ENCODE data around the gene SORBS1. TPM values are rescaled to one million over a fixed set of nuclear protein-coding genes. Genes with fewer than 3 reads are reported as not detected.
A peak's percentile ranks its signal among the peaks of the same experiment; 100 is the strongest.

Gene SORBS1
- total RNA-seq, 1 donor from 2014 or later, result 30.7 TPM

DNA sequence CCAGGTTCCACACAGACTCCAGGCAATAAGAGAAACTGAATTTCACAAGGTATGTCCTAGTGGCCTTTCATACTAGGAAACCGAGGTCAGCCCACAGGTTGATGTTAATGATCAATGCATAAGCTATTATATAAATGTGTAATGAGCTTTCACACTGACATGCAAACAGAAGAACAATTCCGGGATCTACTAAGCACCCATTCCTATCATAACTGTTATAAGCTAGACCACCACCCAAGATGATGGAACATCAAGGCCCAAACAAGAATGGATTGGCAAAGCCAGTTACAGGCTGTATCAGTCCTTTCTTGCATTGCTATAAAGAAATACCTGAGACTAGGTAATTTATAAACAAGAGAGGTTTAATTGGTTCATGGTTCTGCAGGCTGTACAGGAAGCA is 15.2 kb downstream of the SORBS1 start:
- H3K4me3 Mint-ChIP-seq (ENCODE audit: low read depth), result no peak overlapping the region
- H3K27me3 Mint-ChIP-seq, result no peaks in the 10 kb centered on the region
- TF ChIP-seq, protein P1, sequence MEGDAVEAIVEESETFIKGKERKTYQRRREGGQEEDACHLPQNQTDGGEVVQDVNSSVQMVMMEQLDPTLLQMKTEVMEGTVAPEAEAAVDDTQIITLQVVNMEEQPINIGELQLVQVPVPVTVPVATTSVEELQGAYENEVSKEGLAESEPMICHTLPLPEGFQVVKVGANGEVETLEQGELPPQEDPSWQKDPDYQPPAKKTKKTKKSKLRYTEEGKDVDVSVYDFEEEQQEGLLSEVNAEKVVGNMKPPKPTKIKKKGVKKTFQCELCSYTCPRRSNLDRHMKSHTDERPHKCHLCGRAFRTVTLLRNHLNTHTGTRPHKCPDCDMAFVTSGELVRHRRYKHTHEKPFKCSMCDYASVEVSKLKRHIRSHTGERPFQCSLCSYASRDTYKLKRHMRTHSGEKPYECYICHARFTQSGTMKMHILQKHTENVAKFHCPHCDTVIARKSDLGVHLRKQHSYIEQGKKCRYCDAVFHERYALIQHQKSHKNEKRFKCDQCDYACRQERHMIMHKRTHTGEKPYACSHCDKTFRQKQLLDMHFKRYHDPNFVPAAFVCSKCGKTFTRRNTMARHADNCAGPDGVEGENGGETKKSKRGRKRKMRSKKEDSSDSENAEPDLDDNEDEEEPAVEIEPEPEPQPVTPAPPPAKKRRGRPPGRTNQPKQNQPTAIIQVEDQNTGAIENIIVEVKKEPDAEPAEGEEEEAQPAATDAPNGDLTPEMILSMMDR (IDR thresholded peaks at IDR 0.05; ENCODE audit: unreplicated experiment), result no peak
- H3K27ac Mint-ChIP-seq, result no peak overlapping the region
- peaks cover 1% of the 10 kb centered on the region for H3K36me3 Mint-ChIP-seq (ENCODE audit: insufficient read depth)
- peaks cover 38% of the 10 kb centered on the region for H3K4me1 Mint-ChIP-seq (ENCODE audit: low read depth)
- DNase-seq (ENCODE audit: low spot score, unreplicated experiment), result no peak
- H3K9me3 Mint-ChIP-seq (ENCODE audit: low read depth), result peaks cover 3% of the 10 kb centered on the region

DNA sequence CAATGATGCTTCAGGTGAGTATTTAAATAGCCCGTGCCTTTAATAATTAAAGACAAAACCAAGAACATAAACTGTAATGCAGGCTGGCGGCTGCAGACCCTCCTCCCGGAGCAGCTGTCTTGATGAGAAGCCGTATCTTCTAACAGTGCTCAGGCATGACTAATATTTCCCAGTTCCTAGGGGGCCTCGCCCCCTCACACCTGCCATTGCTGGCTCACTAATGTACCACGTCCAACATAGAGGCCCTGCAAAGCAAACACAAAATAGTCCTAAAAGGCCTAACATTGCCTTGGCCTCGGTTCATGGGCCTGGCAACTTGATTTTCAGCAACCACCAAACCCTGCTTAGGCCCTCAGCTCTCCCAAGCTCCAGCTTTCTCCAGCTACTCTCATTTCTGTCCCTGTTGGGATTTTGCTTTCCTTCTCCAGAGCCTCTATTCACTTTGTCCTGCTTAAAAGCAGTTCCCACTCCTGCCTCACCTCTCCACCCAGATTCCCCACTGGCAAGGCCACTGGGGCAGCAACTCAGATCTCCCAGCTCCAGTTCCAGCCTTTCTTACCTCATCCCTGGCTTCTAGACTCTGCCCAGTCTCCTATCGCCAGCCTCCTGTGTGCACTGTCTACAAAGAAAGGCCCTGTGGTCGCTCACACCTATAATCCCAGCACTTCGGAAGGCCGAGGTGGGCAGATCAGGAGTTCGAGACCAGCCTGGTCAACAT is 16.2 kb downstream of the SORBS1 start:
- Mint-ChIP-seq H3K27ac (no peak overlapping the region), H3K4me3 (ENCODE audit: low read depth) (no peak overlapping the region), H3K36me3 (ENCODE audit: insufficient read depth) (peaks cover 1% of the 10 kb centered on the region), H3K9me3 (ENCODE audit: low read depth) (peaks cover 3% of the 10 kb centered on the region), H3K4me1 (ENCODE audit: low read depth) (peaks cover 47% of the 10 kb centered on the region), H3K27me3 (no peaks in the 10 kb centered on the region)
- TF ChIP-seq, protein P1 (IDR thresholded peaks at IDR 0.05; ENCODE audit: unreplicated experiment), result no peak
- no peak for DNase-seq (ENCODE audit: low spot score, unreplicated experiment)

DNA sequence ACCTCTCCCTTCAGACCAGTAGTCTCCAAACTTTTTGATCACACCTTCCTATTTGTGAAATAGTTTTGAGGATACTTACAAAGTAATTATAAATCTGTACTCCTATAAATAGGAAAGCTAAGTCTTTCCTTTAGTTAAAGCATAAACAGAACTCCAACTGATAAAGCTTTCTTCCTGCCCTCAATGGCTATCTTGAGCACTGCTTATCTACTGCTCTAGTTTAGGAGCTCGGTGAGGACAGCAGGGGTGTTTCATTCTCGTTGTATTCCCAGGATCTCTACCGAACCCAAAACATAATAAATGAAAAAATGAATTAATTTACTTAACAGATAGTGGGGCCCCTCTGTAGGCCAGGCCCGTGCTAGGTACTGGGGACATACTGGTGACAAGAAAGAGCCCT is 17.7 kb downstream of the SORBS1 start:
- TF ChIP-seq, protein P1 (IDR thresholded peaks at IDR 0.05; ENCODE audit: unreplicated experiment), result no peak
- peaks cover 55% of the 10 kb centered on the region for H3K4me1 Mint-ChIP-seq (ENCODE audit: low read depth)
- peak overlapping the region; percentile 38 for H3K27ac Mint-ChIP-seq
- peaks cover 3% of the 10 kb centered on the region for H3K9me3 Mint-ChIP-seq (ENCODE audit: low read depth)
- H3K27me3 Mint-ChIP-seq, result no peaks in the 10 kb centered on the region
- no peak for DNase-seq (ENCODE audit: low spot score, unreplicated experiment)
- no peak overlapping the region for H3K4me3 Mint-ChIP-seq (ENCODE audit: low read depth)
- H3K36me3 Mint-ChIP-seq (ENCODE audit: insufficient read depth), result peaks cover 1% of the 10 kb centered on the region

DNA sequence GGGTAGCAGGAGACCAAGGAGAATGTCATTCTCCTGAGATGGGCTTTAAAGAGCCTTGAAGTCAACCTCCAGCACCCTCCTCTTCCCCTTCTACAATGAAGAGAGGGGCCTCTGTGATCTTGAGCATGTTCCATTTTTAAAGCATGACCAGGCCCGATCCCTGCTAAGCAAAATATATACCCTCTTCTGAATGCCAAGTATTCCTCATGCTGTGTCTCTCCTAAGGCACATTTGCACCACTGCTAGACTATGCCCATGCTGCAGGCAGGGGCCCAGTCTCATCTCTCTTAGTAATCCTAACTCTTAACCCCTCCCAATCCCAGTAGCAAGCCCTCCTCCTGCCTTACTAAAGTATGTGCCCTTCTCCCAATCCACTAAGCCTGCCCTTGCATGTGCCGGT is 18.4 kb downstream of the SORBS1 start:
- no peaks in the 10 kb centered on the region for H3K27me3 Mint-ChIP-seq
- H3K27ac Mint-ChIP-seq, result peak overlapping the region; percentile 38
- peaks cover 1% of the 10 kb centered on the region for H3K36me3 Mint-ChIP-seq (ENCODE audit: insufficient read depth)
- no peak overlapping the region for H3K4me3 Mint-ChIP-seq (ENCODE audit: low read depth)
- no peak for DNase-seq (ENCODE audit: low spot score, unreplicated experiment)
- TF ChIP-seq, protein P1 (IDR thresholded peaks at IDR 0.05; ENCODE audit: unreplicated experiment), result no peak
- H3K9me3 Mint-ChIP-seq (ENCODE audit: low read depth), result peaks cover 3% of the 10 kb centered on the region
- H3K4me1 Mint-ChIP-seq (ENCODE audit: low read depth), result peaks cover 61% of the 10 kb centered on the region

DNA sequence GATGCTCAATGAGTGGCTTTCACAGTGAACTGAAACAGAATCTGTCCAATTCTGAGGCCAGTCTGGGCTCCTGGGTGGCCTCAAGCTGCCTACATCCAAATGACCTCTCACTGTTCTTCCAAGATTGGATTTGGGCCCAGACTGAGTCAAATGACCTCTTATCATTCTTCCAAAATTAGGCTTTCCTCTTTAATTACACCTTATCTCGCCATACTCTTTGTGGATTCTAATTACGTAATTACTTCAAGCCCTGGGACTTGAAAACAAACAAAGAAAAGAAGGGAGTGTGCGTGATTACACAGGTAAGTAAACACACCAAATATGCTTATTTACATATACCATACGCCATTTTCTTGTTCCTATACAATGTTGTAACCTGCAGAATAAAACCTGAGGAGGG is 18.8 kb downstream of the SORBS1 start:
- no peak for DNase-seq (ENCODE audit: low spot score, unreplicated experiment)
- Mint-ChIP-seq H3K4me3 (ENCODE audit: low read depth) (no peak overlapping the region), H3K27ac (peak overlapping the region; percentile 42), H3K27me3 (no peaks in the 10 kb centered on the region), H3K9me3 (ENCODE audit: low read depth) (peaks cover 3% of the 10 kb centered on the region), H3K4me1 (ENCODE audit: low read depth) (peaks cover 63% of the 10 kb centered on the region), H3K36me3 (ENCODE audit: insufficient read depth) (peaks cover 1% of the 10 kb centered on the region)
- TF ChIP-seq, protein P1 (IDR thresholded peaks at IDR 0.05; ENCODE audit: unreplicated experiment), result no peak

Measured in progenitor cell of endocrine pancreas (in vitro differentiated cells).